ENCODE results near the gene TACC2. TPM values are rescaled to one million over a fixed set of nuclear protein-coding genes. Genes with fewer than 3 reads are reported as not detected.

TACC2 gene
- total and polyA plus RNA-seq, 9 of the 15 experiments (the other 6 are each of a cell fraction or from before 2014, with no cell fraction given), result under 0.01 to 0.35 (median 0.03) TPM; not detected in 6

- in situ Hi-C loops (cut with MboI), result no loop called here
- Histone ChIP-seq H3K4me3 (no peak overlapping the region), H3K9me1 (ENCODE audit: control insufficient read depth, insufficient read depth, low read length) (no peaks in the 10 kb centered on the region), H3K36me3 (ENCODE audit: control insufficient read depth, insufficient read depth, low read length) (no peaks in the 10 kb centered on the region), H3K27me3 (ENCODE audit: control insufficient read depth in 2 of 2, insufficient read depth in 2 of 2, low read length in 2 of 2) (peaks cover 16 to 25% of the 10 kb centered on the region in 2 experiments), H3K9ac (ENCODE audit: insufficient read depth in 1 of 2, low read depth in 2 of 2, low read length in 2 of 2) (no peak overlapping the region), H3K79me2 (ENCODE audit: control insufficient read depth, insufficient read depth, low read length) (no peaks in the 10 kb centered on the region), H3K9me3 (replicated peaks; ENCODE audit: control insufficient read depth, insufficient read depth, low read depth, low read length) (no peaks in the 10 kb centered on the region), H3K4me1 (replicated peaks in 1 of 2; ENCODE audit: control insufficient read depth in 2 of 2, insufficient read depth in 2 of 2, low read length in 2 of 2) (no peaks in the 10 kb centered on the region), H3K27ac (ENCODE audit: extremely low read depth, low read depth, low read length) (no peak overlapping the region), H2AFZ (ENCODE audit: low read depth, low read length) (no peak overlapping the region), H3K4me2 (ENCODE audit: insufficient read depth, low read length) (no peak overlapping the region), H4K20me1 (replicated peaks; ENCODE audit: control insufficient read depth, insufficient read depth, low read length) (no peaks in the 10 kb centered on the region)
- ChIA-PET CTCF (ENCODE audit: low intra/inter-chr PET ratio) (no interaction called here), POLR2A (no interaction called here)
- ATAC-seq (no peak; the same call in 2 of the 3 replicates), DNase-seq (ENCODE audit: extremely low read depth in 1 of 4, low spot score in 3 of 4) (no peak), FAIRE-seq (no peak)
- intact Hi-C loops (cut with micrococcal nuclease), result no loop called here
- no peak for TF ChIP-seq CBX2 (IDR thresholded peaks at IDR 0.05; ENCODE audit: insufficient read depth, low read length, poor library complexity, severe bottlenecking)
- 5% methylated on average over 16 of the region's 24 CpGs for WGBS (ENCODE audit: insufficient coverage, low coverage, missing lambda C conversion rate)
- BruUV-seq (replicated peaks), result no TSS peak
These were observed 30.5 kb downstream of the TACC2 start for GRCh38 chr10:122019414-122019975.

GRCh38 chr10:122020226-122020625, 31.3 kb downstream of the TACC2 start:
- H3K79me2 ChIP-seq (ENCODE audit: control insufficient read depth, insufficient read depth, low read length), result no peaks in the 10 kb centered on the region
- H4K20me1 ChIP-seq (replicated peaks; ENCODE audit: control insufficient read depth, insufficient read depth, low read length), result no peaks in the 10 kb centered on the region
- ATAC-seq (no peak), DNase-seq (ENCODE audit: extremely low read depth in 1 of 4, low spot score in 3 of 4) (no peak), FAIRE-seq (no peak)
- H3K9ac ChIP-seq (ENCODE audit: insufficient read depth in 1 of 2, low read depth in 2 of 2, low read length in 2 of 2), result no peak overlapping the region
- no TSS peak for BruUV-seq (replicated peaks)
- H3K9me1 ChIP-seq (ENCODE audit: control insufficient read depth, insufficient read depth, low read length), result no peaks in the 10 kb centered on the region
- H3K4me3 ChIP-seq, result no peak overlapping the region
- peaks cover 16 to 23% of the 10 kb centered on the region in 2 experiments for H3K27me3 ChIP-seq (ENCODE audit: control insufficient read depth in 2 of 2, insufficient read depth in 2 of 2, low read length in 2 of 2)
- H3K4me1 ChIP-seq (replicated peaks in 1 of 2; ENCODE audit: control insufficient read depth in 2 of 2, insufficient read depth in 2 of 2, low read length in 2 of 2), result no peaks in the 10 kb centered on the region
- H3K9me3 ChIP-seq (replicated peaks; ENCODE audit: control insufficient read depth, insufficient read depth, low read depth, low read length), result no peaks in the 10 kb centered on the region
- in situ Hi-C loops (cut with MboI) (no loop called here), intact Hi-C loops (cut with micrococcal nuclease) (no loop called here)
- 12% methylated on average over 6 of the region's 6 CpGs for WGBS (ENCODE audit: insufficient coverage, low coverage, missing lambda C conversion rate)
- H2AFZ ChIP-seq (ENCODE audit: low read depth, low read length), result no peak overlapping the region
- TF ChIP-seq ATF3 (IDR thresholded peaks at IDR 0.05) (peak; percentile 50; the same call in 1 of the 2 replicates), ATF3 (CRISPR knock-in tag; conservative IDR thresholded peaks at IDR 0.05) (no peak), EWSR1 (IDR thresholded peaks at IDR 0.05; ENCODE audit: borderline replicate concordance, low read depth, partially characterized antibody) (no peak)
- ChIA-PET POLR2A (no interaction called here), CTCF (ENCODE audit: low intra/inter-chr PET ratio) (no interaction called here)
- no peaks in the 10 kb centered on the region for H3K36me3 ChIP-seq (ENCODE audit: control insufficient read depth, insufficient read depth, low read length)
- no peak overlapping the region for H3K27ac ChIP-seq (ENCODE audit: extremely low read depth, low read depth, low read length)
- H3K4me2 ChIP-seq (ENCODE audit: insufficient read depth, low read length), result no peak overlapping the region
